GM12892 (cell line): Measurements from ENCODE around the gene BRF1.

Experiments used
- POLR2A ChIP-seq: IDR thresholded peaks from 2 replicates; pipeline ENCODE4 v1.6.1; 2011; ENCODE audit warnings: low read depth, low read length, control low read depth
- TAF1 ChIP-seq: IDR thresholded peaks from 2 replicates; pipeline ENCODE4 v1.6.1; 2011; ENCODE audit warnings: low read depth, mild to moderate bottlenecking, control low read depth, low read length, borderline replicate concordance

DNA sequence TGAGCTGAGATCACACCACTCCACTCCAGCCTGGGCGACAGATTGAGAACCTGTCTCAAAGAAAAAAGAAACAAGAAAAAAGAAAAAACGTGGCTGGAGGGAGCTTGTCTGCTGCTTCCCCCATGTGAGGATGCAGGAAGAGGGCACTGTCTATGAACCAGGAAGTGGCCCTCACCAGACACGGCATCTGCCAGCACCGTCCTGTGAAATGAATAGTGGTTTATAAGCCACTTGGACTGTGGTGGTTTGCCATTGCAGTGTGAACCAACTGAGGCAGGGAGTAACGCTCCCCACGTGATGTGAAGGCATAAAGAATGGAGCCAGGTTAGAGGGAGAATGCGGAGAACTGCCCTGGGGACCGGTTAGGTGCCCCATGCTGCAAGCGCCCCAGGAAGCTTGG is 4.5 kb upstream of the BRF1 start:
- no peak for TF ChIP-seq TAF1
- TF ChIP-seq POLR2A, result no peak
